Measurements from ENCODE around the gene NIPBL. TPM values are rescaled to one million over a fixed set of nuclear protein-coding genes. Genes with fewer than 3 reads are reported as not detected.
A peak's percentile ranks its signal among the peaks of the same experiment; 100 is the strongest.

The NIPBL gene
- total RNA-seq, 1 experiment from 2014 or later = 48.1 TPM

GRCh38 chr5:36988396-36988795, 111.8 kb downstream of the NIPBL start:
- ChIA-PET CTCF (no interaction called here), POLR2A (no interaction called here)
- Mint-ChIP-seq H3K4me3 (ENCODE audit: unreplicated experiment) (no peak overlapping the region), H3K9me3 (ENCODE audit: unreplicated experiment) (no peaks in the 10 kb centered on the region), H3K27ac (ENCODE audit: unreplicated experiment) (no peak overlapping the region), H3K36me3 (ENCODE audit: insufficient read depth, unreplicated experiment) (peaks cover 16% of the 10 kb centered on the region), H3K4me1 (ENCODE audit: low read depth, unreplicated experiment) (no peaks in the 10 kb centered on the region), H3K27me3 (ENCODE audit: insufficient read depth, unreplicated experiment) (no peaks in the 10 kb centered on the region)
- no peaks in the 10 kb centered on the region for H3K4me1 ChIP-seq
- intact Hi-C loops (cut with micrococcal nuclease; ENCODE audit: unreplicated experiment) = no loop called here
- no peaks in the 10 kb centered on the region for H3K27me3 ChIP-seq (replicated peaks; ENCODE audit: control insufficient read depth, insufficient read depth, low read length)
- no peak overlapping the region for H3K4me3 ChIP-seq (ENCODE audit: low read depth, low read length)
- BruUV-seq (replicated peaks) = no TSS peak
- H3K36me3 ChIP-seq (ENCODE audit: control insufficient read depth, insufficient read depth, low read length) = 0 out of 2 replicates have a peak, but pooled peaks cover 1% of the 10 kb centered on the region
- H3K9me3 ChIP-seq = no peaks in the 10 kb centered on the region
- no peak for DNase-seq
- no peak for TF ChIP-seq CTCF (IDR thresholded peaks at IDR 0.05; ENCODE audit: insufficient read depth in 1 of 2, low read depth in 1 of 2, low read length in 1 of 2, severe bottlenecking in 1 of 2, unreplicated experiment in 1 of 2)

- no peak overlapping the region for H3K4me3 ChIP-seq (ENCODE audit: low read depth, low read length)
- H3K27me3 ChIP-seq (replicated peaks; ENCODE audit: control insufficient read depth, insufficient read depth, low read length) = no peaks in the 10 kb centered on the region
- POLR2A ChIA-PET = no interaction called here
- peaks cover 21% of the 10 kb centered on the region for H3K4me1 ChIP-seq
- intact Hi-C loops (cut with micrococcal nuclease; ENCODE audit: unreplicated experiment) = no loop called here
- no peak for DNase-seq
- TF ChIP-seq CTCF (IDR thresholded peaks at IDR 0.05; ENCODE audit: insufficient read depth in 1 of 2, low read depth in 1 of 2, low read length in 1 of 2, severe bottlenecking in 1 of 2, unreplicated experiment in 1 of 2) = no peak
- peaks cover 17% of the 10 kb centered on the region for H3K4me1 Mint-ChIP-seq (ENCODE audit: low read depth, unreplicated experiment)
- BruUV-seq (replicated peaks) = no TSS peak
- H3K9me3 ChIP-seq = no peaks in the 10 kb centered on the region
- H3K9me3 Mint-ChIP-seq (ENCODE audit: unreplicated experiment) = no peaks in the 10 kb centered on the region
- no peaks in the 10 kb centered on the region for H3K27me3 Mint-ChIP-seq (ENCODE audit: insufficient read depth, unreplicated experiment)
- H3K36me3 ChIP-seq (ENCODE audit: control insufficient read depth, insufficient read depth, low read length) = peaks cover 2% of the 10 kb centered on the region; the same call in 1 of the 2 replicates
- H3K36me3 Mint-ChIP-seq (ENCODE audit: insufficient read depth, unreplicated experiment) = peaks cover 22% of the 10 kb centered on the region
- CTCF ChIA-PET = no interaction called here
- no peak overlapping the region for H3K27ac Mint-ChIP-seq (ENCODE audit: unreplicated experiment)
- no peak overlapping the region for H3K4me3 Mint-ChIP-seq (ENCODE audit: unreplicated experiment)
Measured at GRCh38 chr5:36998578-36998977, 122.0 kb downstream of the NIPBL start.

- Histone ChIP-seq H3K27me3 (replicated peaks; ENCODE audit: control insufficient read depth, insufficient read depth, low read length) (no peaks in the 10 kb centered on the region), H3K36me3 (ENCODE audit: control insufficient read depth, insufficient read depth, low read length) (no peaks in the 10 kb centered on the region; the same call in 1 of the 2 replicates), H3K9me3 (no peaks in the 10 kb centered on the region), H3K4me1 (peaks cover 21% of the 10 kb centered on the region), H3K4me3 (ENCODE audit: low read depth, low read length) (no peak overlapping the region)
- Mint-ChIP-seq H3K4me1 (ENCODE audit: low read depth, unreplicated experiment) (peaks cover 17% of the 10 kb centered on the region), H3K9me3 (ENCODE audit: unreplicated experiment) (no peaks in the 10 kb centered on the region), H3K36me3 (ENCODE audit: insufficient read depth, unreplicated experiment) (peaks cover 20% of the 10 kb centered on the region), H3K27ac (ENCODE audit: unreplicated experiment) (no peak overlapping the region), H3K4me3 (ENCODE audit: unreplicated experiment) (no peak overlapping the region), H3K27me3 (ENCODE audit: insufficient read depth, unreplicated experiment) (no peaks in the 10 kb centered on the region)
- TF ChIP-seq CTCF (IDR thresholded peaks at IDR 0.05; ENCODE audit: insufficient read depth in 1 of 2, low read depth in 1 of 2, low read length in 1 of 2, severe bottlenecking in 1 of 2, unreplicated experiment in 1 of 2) = no peak
- intact Hi-C loops (cut with micrococcal nuclease; ENCODE audit: unreplicated experiment) = loop anchor here (1.0 to 5.0 kb wide), 6 partner anchors 60 to 301 kb away; partner anchors contain the start of gene NIPBL
- DNase-seq = peak; percentile 90 to 94
- no TSS peak for BruUV-seq (replicated peaks)
- CTCF ChIA-PET = interaction anchor here (0.6 kb wide), 1 partner anchor 258 kb away, joined by 3 read pairs; no protein-coding TSS in a partner anchor
- POLR2A ChIA-PET = no interaction called here
Measured at GRCh38 chr5:37002176-37002751, 125.7 kb downstream of the NIPBL start.

Data from Caco-2 (cell line).